ENCODE results near the gene UBE2Q1.

DNA sequence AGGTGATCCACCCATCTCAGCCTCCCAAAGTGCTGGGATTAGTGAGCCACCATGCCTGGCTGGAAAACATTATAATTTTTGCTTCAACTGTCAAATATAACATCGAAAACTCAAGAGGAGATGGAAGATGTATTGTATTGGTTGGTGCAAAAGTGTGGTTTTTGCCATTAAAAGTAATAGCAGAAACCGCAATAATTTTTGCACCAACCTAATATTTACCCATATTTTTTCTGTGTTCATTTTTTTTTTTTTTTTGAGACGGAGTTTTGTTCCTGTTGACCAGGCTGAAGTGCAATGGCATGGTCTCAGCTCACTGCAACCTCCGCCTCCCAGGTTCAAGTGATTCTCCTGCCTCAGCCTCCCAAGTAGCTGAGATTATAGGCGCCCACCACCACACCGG, 29.2 kb downstream of the UBE2Q1 start:
- TF ChIP-seq, protein P1, sequence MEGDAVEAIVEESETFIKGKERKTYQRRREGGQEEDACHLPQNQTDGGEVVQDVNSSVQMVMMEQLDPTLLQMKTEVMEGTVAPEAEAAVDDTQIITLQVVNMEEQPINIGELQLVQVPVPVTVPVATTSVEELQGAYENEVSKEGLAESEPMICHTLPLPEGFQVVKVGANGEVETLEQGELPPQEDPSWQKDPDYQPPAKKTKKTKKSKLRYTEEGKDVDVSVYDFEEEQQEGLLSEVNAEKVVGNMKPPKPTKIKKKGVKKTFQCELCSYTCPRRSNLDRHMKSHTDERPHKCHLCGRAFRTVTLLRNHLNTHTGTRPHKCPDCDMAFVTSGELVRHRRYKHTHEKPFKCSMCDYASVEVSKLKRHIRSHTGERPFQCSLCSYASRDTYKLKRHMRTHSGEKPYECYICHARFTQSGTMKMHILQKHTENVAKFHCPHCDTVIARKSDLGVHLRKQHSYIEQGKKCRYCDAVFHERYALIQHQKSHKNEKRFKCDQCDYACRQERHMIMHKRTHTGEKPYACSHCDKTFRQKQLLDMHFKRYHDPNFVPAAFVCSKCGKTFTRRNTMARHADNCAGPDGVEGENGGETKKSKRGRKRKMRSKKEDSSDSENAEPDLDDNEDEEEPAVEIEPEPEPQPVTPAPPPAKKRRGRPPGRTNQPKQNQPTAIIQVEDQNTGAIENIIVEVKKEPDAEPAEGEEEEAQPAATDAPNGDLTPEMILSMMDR (IDR thresholded peaks at IDR 0.05; ENCODE audit: insufficient read depth, low read length), result no peak
- TF ChIP-seq POLR2AphosphoS5 (IDR thresholded peaks at IDR 0.05; ENCODE audit: low read depth) (no peak), SPI1 (IDR thresholded peaks at IDR 0.05; ENCODE audit: borderline replicate concordance, low read depth) (no peak)
